GM12892 (cell line): ENCODE results near the gene TSPAN10.
"Not testable (repeated sequence)": the region's sequence is repeated elsewhere in the genome, so short reads cannot be mapped to it uniquely, and the experiment has no call there.

Experiments
- DNase-seq: peaks from one replicate; pipeline ENCODE4 v3.0.0; 2011; ENCODE audit not compliant: insufficient read length
- FAIRE-seq: peaks from 2 replicates; lab custom pipeline; 2011; peaks lifted over from hg19 to GRCh38; lab: Jason Lieb, UNC
- POLR2A ChIP-seq: IDR thresholded peaks from 2 replicates; pipeline ENCODE4 v1.6.1; 2011; ENCODE audit warnings: low read depth, low read length, control low read depth
- POLR2AphosphoS5 ChIP-seq: IDR thresholded peaks from 2 replicates; pipeline ENCODE4 v1.6.1; 2011; ENCODE audit warnings: low read depth, low read length, control low read depth
- TAF1 ChIP-seq: IDR thresholded peaks from 2 replicates; pipeline ENCODE4 v1.6.1; 2011; ENCODE audit warnings: low read depth, mild to moderate bottlenecking, control low read depth, low read length, borderline replicate concordance

TSPAN10 gene

DNA sequence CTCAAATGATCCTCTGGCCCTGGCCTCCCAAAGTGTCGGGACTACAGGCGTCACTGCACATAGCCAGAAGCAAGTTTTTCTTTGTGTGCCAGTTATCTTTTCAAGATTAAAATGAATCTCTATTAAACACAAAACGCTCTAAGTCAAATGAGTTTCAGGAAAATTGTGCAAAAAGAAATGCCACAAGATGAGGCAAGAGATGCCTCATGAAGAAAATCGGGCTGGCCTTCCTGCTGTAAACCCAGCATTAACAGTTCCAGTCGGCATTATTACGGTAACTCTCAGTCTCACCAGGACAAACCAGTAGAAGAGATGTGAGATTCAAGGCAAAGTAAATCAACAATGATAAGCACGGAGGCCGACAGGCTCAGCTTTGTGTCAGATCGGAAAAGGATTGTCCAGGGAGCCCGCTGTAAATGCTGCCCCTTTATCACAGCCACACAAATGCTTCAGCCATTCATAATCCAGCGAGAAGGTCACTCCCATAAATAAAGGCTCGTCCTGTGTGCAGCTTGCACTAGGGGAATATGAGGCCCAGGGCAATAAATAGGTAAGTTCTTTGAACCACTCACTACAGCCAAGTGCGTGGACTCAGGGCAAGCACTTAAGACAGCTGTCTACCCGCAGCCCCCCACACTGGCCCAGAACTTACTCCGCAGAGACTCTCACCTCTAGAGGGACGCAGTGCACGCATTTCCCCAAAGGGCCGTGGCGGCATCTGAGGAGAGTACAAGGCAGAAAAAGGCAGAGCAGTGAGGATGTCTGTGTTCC is 27.3 kb upstream of the TSPAN10 start:
- TF ChIP-seq POLR2AphosphoS5 = no peak
- TF ChIP-seq TAF1 = no peak
- TF ChIP-seq POLR2A = no peak
- FAIRE-seq (no peak), DNase-seq (no peak)

DNA sequence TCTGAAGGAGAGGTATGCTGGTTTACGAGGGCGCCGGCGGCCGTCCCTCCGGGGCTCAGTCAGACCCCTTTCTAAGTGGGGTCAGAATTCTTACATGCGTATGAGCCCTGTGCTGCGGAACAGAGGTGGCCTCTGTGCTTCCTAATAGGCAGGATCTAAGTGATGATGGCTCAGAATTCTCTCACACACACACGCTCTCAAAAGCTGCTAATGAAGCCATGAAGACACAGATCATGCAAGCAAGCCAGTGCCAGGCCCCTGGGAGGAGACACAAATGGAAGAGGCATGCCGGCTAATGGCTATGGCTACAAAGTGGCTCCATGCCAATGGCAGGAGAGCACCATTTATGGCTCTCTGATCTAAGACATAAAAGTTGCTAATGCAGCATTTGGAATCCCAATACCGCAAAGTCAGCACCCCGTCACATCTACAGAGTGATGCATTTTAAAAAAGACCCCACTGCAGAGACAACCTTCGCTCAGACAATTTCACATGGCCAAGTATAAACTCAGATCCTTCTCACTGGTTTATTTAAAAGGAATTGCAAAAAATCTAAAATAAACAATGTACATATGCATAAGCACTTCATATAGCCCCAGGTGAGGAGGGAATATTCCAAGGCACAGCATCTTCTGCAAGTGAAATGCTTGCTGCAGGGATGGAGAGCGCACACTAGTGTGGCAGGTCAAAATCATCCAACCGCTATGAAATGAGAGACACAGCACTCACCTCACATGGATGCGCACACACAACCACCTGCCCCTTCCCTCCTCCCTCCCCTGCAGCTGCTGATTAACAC is 24.6 kb upstream of the TSPAN10 start:
- FAIRE-seq (no peak), DNase-seq (no peak)
- TF ChIP-seq TAF1 (no peak), POLR2AphosphoS5 (no peak), POLR2A (no peak)

DNA sequence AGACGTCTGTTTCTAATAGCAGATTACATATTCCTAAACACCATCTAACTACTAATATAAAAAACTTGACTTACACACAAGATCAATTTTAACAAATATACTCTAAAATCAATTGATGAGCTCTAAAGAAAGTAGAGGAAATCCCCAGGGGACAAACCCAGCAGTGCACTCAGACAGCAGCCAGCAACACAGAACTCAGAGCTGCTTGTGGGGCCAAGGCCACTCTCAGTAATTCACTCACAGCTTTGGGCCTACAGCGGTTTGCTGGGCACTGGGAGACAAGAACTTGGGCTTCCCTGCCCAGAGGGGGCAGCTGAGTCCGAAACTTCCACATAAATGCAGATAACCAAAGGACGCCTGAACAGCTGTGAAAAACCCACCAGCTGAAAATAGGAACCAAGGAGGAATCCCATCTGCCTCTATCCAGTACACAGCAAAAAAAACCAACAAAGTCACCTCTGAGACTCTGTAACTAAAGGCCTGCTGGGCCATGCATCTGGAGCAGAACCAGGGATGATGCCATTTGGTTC is 21.5 kb upstream of the TSPAN10 start:
- no peak for TF ChIP-seq POLR2A
- TF ChIP-seq TAF1 = no peak
- TF ChIP-seq POLR2AphosphoS5 = no peak
- FAIRE-seq (no peak), DNase-seq (no peak)

DNA sequence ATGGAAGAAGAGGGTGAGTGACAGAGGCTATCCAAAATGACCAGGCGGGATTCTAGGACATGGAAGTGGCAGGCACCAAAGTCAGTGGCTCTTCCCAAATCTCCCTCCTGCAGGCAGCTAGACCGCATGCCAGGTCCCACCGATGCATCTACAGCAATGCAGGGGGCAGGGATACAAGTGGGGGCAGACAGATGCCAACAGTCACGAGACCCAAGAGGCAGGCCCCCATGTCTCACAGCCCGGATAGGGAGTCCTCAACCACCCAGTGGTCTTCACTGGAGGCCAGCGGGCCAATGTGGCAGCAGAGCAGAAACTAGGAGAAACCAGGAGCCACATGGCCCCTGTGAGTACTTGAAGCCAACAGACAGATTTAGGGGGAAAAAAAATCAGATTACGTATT is 20.1 kb upstream of the TSPAN10 start:
- TF ChIP-seq POLR2A = no peak
- TF ChIP-seq POLR2AphosphoS5 = no peak
- no peak for TF ChIP-seq TAF1
- FAIRE-seq = no peak

DNA sequence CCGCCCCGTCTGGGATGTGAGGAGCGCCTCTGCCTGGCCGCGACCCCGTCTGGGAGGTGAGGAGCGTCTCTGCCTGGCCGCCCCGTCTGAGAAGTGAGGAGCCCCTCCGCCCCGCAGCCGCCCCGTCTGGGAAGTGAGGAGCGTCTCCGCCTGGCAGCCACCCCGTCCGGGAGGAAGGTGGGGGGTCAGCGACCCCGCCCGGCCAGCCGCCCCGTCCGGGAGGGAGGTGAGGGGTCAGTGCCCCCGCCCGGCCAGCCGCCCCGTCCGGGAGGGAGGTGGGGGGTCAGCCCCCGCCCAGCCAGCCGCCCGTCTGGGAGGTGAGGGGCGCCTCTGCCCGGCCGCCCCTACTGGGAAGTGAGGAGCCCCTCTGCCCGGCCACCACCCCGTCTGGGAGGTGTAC is 18.7 kb upstream of the TSPAN10 start:
- FAIRE-seq, DNase-seq: not testable (repeated sequence)

More for the DNA sequence above, 20.1 kb upstream of the TSPAN10 start:
- DNase-seq = no peak

GRCh38 chr17:81621494-81622130 is 15.4 kb upstream of the TSPAN10 start:
- no peak for FAIRE-seq
- TF ChIP-seq POLR2AphosphoS5 = no peak
- no peak for TF ChIP-seq TAF1
- no peak for TF ChIP-seq POLR2A

DNA sequence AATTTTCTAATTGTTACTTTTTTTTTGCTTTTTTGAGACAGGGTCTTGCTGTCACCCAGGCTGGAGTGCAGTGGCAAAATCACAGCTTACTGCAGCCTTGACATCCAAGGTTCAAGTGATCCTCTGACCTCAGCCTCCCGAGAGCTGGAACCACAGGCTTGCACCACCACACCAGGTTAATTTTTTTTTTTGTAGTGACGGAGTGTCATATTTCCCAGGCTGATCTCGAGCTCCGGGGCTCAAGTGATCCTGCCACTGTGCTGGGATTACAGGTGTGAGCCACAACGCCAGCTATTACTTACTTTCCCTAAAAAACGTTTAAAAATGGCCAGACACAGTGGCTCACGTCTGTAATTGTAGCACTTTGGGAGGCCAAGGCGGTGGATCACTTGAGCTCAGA is 6.7 kb upstream of the TSPAN10 start:
- DNase-seq (no peak), FAIRE-seq (no peak)
- TF ChIP-seq TAF1 (no peak), POLR2A (no peak), POLR2AphosphoS5 (no peak)

More at GRCh38 chr17:81621494-81622130, 15.4 kb upstream of the TSPAN10 start:
- no peak for DNase-seq

DNA sequence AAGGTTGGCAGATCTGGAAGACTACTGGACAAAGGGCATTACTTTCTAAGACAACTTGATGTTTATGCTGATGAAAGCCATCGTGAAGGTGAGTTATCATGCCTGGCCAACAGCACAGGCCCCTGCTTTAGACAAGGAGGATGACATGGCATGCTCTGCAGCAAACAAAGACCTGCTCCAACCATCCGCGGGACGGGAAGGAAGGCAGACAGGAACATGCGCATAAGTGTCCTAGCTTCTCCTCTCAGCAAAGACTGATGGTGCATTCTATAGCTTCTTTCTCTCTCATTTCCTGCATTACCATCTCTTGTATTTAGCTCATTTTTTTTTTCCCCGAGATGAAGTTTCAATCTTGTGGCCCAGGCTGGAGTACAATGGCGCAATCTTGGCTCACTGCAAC is 5.5 kb upstream of the TSPAN10 start:
- FAIRE-seq (no peak), DNase-seq (no peak)
- no peak for TF ChIP-seq POLR2AphosphoS5
- no peak for TF ChIP-seq TAF1
- no peak for TF ChIP-seq POLR2A

DNA sequence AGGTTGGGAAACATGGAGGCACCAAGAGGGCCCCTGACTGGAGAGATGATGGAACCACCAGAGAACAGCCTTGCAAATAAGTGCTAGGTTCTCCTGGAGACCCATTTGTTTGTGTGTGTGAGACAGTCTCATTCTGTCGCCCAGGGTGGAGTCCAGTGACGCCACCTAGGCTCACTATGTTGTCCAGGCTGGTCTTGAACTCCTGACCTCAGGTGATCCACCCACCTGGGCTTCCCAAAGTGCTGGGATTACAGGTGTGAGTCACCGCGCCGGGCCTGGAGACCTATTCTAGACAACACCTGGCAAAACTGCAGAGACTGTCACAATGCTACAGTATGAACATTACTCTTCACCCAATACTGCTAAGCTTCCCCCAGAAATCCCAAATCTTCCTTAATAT is 1.6 kb upstream of the TSPAN10 start:
- FAIRE-seq = no peak
- DNase-seq = no peak
- TF ChIP-seq TAF1 (no peak), POLR2A (no peak), POLR2AphosphoS5 (no peak)

DNA sequence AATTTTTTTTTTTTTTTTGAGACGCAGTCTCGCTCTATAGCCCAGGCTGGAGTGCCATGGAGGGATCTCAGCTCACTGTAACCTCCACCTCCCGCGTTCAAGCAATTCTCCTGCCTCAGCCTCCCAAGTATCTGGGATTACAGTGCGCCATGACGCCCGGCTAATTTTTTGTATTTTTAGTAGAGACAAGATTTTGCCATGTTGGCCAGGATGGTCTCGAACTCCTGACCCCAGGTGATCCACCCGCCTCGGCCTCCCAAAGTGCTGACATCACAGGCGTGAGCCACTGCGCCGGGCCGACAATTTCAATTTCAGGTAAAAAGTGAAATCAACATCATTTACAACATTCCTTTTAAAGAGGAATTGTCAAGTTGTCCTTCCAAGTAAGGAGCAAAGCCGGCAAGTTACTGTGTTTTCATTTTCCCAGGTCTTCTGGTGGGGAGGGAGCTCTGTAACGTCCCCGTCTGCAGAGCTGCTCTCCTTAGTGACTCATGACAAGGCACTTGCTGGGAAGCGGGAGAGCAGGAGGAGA is 957 bp upstream of the TSPAN10 start:
- no peak for FAIRE-seq
- DNase-seq = no peak
- no peak for TF ChIP-seq POLR2AphosphoS5
- TF ChIP-seq POLR2A = no peak
- no peak for TF ChIP-seq TAF1

- TF ChIP-seq TAF1 = no peak
- TF ChIP-seq POLR2AphosphoS5 = no peak
- TF ChIP-seq POLR2A = no peak
- no peak for DNase-seq
- FAIRE-seq = no peak
Observed at GRCh38 chr17:81638683-81639082, 1.7 kb downstream of the TSPAN10 start.
